ENCODE measurements around the gene DMXL1. TPM values are rescaled to one million over a fixed set of nuclear protein-coding genes. Genes with fewer than 3 reads are reported as not detected.

DMXL1 gene, protein sequence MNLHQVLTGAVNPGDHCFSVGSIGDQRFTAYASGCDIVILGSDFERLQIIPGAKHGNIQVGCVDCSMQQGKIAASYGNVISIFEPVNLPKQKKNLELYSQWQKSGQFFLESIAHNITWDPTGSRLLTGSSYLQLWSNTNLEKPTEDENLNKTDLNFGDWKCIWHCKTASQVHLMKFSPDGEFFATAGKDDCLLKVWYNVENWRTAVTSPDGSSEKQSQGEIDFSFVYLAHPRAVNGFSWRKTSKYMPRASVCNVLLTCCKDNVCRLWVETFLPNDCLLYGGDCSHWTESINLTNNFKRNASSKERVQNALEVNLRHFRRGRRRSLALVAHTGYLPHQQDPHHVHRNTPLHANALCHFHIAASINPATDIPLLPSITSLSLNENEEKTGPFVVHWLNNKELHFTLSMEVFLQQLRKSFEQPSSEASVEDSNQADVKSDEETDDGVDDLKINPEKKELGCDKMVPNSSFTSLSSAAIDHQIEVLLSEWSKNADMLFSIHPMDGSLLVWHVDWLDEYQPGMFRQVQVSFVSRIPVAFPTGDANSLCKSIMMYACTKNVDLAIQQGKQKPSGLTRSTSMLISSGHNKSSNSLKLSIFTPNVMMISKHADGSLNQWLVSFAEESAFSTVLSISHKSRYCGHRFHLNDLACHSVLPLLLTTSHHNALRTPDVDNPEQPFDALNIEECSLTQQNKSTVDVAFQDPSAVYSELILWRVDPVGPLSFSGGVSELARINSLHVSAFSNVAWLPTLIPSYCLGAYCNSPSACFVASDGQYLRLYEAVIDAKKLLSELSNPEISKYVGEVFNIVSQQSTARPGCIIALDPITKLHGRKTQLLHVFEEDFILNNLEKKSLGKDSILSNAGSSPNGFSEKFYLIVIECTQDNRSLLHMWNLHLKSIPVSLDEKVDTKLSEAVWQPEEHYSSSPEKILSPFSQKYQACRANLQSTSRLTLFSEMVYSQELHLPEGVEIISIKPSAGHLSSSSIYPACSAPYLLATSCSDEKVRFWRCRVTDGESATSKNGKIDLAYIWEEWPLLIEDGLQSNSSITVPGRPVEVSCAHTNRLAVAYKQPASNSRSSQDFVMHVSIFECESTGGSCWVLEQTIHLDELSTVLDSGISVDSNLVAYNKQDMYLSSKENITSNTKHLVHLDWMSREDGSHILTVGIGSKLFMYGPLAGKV (N-terminal part only)
- total RNA-seq, result 17.5 and 37.4 TPM in 2 replicates

DNA sequence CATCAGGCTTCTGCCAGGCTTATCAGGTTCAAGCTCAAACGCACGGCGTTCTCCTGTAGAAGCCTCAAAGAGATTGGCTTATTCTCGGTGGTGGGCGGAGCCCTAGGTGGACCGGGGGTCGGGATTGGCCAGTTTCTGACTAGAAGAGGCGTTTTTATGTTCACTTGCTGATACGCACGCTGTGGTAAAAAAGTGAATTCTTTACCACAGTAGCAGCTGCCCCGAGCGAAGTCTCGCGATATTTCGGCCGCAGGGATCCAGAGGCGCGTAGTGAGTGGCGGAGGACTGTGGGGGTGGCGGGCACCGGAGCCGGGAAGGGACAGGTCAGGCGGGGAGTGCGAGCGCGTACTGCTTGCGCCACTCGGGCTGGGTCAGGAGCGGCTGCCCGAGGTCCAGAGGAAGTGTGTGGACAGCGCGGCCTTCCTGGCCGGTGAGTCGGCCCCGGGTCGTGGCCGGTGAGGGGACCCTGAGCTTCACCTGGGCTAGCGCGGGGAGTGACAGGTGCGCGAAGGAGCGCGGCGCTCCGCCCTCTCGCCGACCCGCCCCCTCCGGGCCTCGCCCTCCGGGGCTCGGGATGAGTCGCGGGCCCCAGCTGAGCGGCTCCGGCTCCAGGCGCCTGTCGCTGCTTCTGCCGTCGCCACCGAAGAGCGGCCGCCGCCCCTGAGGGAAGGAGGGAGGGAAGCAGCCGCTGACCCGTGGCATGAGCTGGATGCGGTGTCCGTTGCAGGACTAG lies at the start of gene DMXL1:
DMXL1 (plus strand) TSS at position 260 of the 733 bp plus-strand sequence. CDS start 483 bp downstream, outside the sequence.

Other genes starting within 250 kb of the DMXL1 start
- 0.52 and 2.4 TPM in 2 replicates for gene DTWD2, start 82.5 kb upstream of the DMXL1 start, total RNA-seq